ENCODE results near the gene HRH4.

Gene HRH4

GRCh38 chr18:24460388-24460787 lies at the start of gene HRH4:
Gene HRH4, plus strand, starts transcription at chr18:24460637. Its CDS starts 92 bp downstream, at chr18:24460729.
- DNase-seq: no peak

GRCh38 chr18:24413148-24413547 lies 47.3 kb upstream of the HRH4 start:
- peak in 1 of 2 experiments; percentile 5 for DNase-seq

GRCh38 chr18:24414349-24415003 lies 46.0 kb upstream of the HRH4 start:
- DNase-seq: no peak

DNA sequence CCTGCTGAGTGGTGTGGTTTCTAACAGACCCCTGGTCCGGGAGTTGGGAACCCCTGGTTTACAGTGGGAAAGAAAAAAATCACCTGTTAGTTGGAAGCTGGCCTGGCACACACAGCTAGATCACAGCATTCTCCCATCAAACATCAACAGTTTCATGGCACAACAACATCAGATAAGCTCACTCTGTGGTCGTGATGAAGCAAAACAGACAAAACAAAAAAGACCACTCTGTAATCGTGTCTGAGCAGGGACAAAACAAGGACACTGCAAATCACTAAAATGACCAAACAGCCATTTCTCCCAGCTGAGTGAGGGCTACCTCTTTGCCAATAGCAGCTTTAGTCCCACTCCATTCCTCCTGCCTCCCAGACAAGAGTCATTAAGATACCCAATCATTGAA lies 43.0 kb upstream of the HRH4 start:
- no peak for DNase-seq

- no peak for DNase-seq
Observed at GRCh38 chr18:24420551-24420950, 39.9 kb upstream of the HRH4 start.

DNA sequence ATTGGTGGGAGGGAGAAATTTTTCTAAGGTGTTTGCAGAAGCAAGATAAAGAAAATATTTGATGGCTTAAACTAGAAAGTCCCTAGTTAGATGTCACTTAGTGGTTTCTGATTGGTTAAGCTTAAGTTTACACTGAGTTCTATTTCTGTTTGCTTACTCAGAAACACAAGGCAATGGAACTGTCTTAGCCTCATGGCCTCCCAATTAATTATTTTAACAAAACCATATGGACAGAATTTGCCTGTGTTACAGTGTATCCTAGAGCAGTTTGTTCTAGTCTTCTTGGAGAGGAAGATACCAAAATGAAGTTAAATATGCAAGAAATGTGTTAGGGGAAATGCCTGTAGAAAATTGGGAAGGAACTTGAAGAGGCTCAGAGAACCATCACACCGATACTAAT lies 38.6 kb upstream of the HRH4 start:
- no peak for DNase-seq

GRCh38 chr18:24426073-24426397 lies 34.4 kb upstream of the HRH4 start:
- no peak for DNase-seq

- peak; percentile 60 to 83 for DNase-seq
Observed at GRCh38 chr18:24426398-24427294, 33.8 kb upstream of the HRH4 start, which contains the start of gene IMPACT. Gene IMPACT, plus strand, starts transcription at chr18:24426670. Its CDS starts 87 bp downstream, at chr18:24426757.

DNA sequence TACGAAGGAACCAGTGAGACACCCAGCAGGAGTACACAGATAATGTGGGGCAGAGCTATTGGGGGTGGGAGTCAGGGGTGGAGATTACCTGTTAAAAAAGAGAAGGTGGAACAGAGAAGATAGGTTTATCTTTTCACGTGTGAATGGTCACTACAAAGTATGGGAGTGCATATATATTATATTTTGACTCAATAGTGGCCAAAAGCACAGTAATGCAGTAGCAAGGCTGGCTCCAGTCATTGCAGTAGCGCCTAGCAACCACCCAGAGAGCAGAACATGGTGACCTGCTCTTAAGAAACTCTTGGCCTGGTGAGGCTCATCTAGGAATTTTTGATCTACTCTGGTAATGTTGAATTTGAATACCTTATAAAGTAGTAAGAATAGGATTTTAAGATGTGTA lies 33.0 kb upstream of the HRH4 start:
- DNase-seq: peak in 1 of 2 experiments; percentile 26

GRCh38 chr18:24428709-24429108 lies 31.7 kb upstream of the HRH4 start:
- DNase-seq: no peak

DNA sequence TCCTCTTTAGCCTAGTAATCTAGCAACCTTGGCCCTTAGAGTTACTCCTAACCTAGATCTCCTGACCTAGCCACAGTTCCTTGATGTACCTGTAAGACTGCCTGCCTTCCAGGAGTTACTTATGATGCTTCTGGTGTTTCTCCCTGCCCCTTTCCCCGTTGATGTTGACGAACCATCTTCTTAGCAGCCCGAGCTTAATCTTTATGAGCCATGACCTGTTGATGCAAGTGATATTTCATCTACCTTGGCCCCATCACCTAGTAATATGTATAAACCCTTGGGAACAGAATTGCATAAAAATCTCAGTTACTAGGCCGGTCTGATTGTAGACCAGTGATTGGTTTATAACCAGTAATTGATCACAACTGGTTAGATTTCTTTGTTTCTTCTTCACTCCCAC lies 31.2 kb upstream of the HRH4 start:
- DNase-seq: no peak

GRCh38 chr18:24432618-24433017 lies 27.8 kb upstream of the HRH4 start:
- no peak for DNase-seq

DNA sequence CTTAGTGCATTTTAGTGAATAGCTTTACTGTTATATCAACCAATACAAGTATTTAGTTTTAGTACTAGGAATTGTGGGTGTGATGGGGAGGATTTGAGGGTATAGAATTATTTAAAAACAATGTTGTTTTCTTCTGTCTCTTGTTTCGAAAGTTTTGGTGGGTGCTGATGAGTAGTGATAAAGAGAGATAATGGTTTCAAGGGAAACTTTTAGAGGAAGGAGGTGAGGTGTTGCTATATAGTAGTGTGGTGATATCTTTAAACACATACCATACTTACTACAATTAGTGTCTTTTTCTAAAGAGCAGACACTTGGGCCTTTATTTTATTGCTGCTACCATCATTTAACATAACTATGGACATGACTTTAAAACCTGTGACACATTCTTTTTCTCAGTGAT lies 23.5 kb upstream of the HRH4 start:
- no peak for DNase-seq

DNA sequence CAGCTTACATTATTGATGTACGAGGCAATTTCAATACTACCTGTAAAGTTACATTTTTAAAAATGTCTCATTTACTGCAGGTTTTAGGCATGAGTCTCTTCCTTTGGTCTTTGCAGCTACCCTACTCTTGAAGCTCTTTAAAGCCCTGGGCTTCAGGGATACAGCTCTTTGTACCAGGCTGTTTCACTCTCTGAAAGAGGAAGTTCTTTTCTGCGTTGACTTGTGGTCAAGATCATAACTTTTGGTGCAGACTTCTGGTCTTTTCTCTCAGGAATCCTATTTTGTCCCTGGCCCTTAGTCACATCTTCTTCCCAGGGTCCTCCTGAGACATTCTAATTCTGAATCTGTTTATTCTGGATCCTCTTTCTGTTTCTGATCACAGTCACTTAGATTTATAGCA lies 16.6 kb upstream of the HRH4 start:
- DNase-seq: no peak

DNA sequence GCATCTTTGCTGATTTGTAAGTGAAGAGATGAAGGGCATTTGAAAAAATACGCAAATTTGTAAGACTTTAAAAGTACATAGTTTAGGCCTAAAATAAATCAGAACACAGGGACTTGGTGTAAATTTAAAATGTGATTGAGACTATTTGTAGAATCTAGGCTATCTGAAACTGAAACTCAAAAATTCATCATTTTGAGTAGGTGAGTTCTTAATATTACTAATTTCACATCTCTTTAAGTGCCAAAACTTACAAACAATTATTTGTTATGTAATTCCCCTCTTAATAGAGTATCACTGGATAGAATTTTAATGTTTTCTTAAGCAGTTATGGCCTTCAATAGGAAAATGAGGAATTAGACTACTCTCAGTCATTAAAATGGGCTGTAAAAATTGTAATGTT lies 14.0 kb upstream of the HRH4 start:
- DNase-seq: no peak

DNA sequence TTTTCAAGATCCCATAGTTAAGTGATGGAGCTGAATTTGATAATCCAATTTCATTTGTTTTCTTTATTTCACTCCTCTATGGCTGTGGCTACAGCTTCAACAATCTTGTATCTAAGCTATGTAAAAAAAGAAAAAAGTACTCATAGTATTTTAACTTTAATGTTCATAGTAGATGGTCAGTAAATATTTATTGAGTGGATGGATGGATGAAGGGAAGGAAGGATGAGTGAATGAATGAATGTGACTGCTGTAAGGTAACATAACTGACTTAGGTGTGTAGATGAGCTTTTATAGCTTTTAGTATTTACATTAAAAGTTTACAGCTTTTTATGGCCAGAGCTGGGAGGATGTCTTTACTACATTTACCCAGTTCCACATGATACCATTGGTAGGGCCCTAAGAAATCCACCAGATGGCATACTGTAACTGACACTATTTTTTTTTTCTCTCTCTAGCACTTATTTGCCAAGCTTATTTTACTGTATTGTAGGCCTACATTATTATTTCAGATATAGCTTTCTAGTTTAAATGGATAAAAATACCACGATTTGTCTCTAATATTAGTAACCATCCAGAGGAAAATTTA lies 13.4 kb upstream of the HRH4 start:
- peak in 1 of 2 experiments; percentile 16 for DNase-seq

GRCh38 chr18:24447961-24448360 lies 12.5 kb upstream of the HRH4 start:
- DNase-seq: no peak

DNA sequence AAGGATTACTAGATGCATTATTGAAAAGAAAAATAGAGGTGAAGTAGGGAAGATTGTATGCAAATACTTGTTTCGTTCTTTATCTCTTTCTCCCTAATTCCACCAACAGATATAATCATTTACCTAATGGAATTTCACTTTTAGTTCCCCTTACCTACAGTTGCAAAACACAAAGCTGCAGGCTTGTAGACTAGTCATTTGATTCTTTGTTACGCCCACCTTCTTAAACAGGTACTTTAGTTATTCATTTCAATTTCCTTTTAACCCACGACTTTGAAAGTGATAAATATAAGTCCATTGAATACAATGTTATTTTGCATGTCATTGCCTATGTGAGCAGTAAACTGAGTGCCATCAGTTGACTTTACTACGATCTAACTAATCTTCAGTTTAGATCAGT lies 3.9 kb upstream of the HRH4 start:
- DNase-seq: no peak

DNA sequence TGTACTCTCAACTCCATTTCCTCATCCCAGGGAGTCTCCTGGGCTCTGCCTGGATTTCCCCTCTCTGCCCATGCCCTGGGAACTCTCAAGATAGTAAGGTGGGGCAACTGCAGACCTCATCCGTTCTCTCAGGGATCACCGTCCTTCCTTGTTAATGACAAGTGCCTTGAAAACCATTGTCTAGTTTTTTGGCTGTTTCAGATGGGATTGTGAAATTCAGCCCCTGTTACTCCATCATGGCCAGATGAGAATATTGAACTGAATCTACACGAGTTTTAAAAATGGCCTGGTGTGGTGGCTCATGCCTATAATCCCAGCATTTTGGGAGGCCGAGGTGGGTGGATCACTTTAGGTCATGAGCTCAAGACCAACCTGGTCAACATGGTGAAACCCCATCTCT lies 665 bp upstream of the HRH4 start:
- no peak for DNase-seq

GRCh38 chr18:24461996-24462395 lies 1.6 kb downstream of the HRH4 start:
- DNase-seq: no peak

DNA sequence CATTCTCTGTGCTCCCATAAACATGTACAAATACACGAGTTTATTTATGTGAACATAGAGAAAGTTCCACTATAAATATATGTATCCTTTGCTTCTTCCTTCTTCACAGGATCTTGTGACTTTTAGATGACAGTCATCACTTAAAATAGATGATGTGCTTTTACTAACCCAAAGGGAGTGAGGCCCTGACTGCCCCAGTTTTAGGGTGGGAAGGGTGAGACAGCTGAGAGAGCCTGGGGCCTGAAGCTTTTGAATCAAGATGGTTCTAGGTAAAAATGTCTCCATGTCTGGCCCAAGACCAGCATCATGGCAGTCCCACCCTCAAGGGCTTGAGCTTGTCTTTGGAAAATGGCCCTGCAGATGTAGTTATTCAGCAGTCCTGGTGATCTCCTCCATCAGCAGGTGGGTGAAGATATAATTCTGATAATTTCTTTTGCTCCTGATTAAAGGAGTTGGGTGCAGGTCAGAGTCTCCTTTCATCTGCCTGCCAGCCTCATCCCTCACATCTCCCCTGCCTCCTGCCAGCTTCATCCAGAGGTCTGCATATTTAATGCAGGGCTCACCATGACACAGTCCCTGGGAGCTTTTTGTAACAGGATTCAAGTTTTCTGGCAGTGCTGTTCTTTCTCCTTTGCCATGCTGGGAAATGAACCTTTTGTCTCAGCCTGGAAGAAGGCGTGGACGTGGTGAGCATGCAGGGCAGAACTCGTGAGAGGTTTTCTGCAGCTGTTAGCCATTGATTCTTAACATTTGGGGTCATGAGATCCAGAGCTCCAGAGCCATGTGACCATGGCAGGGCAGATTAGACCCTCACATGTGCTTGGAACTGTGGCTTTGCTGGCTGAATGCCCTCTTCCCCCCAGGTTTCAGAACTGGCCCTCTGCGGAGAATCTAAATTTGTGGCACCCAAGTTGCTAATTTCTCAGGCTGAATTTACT lies 2.7 kb downstream of the HRH4 start:
- DNase-seq: no peak

GRCh38 chr18:24465486-24465885 lies 5.0 kb downstream of the HRH4 start:
- DNase-seq: no peak

GRCh38 chr18:24466771-24467170 lies 6.3 kb downstream of the HRH4 start:
- DNase-seq: no peak

Measured in SW 1271 (cell line).